HG03432 (cell line): Measurements from ENCODE around the gene PDE4D.

Experiments used
- ATAC-seq: cut with Tn5 transposase; IDR thresholded peaks from one replicate; pipeline ENCODE4 v1.9.1; 2021; ENCODE audit warnings: mild to moderate bottlenecking, moderate library complexity; ENCODE audit not compliant: unreplicated experiment

Gene PDE4D

DNA sequence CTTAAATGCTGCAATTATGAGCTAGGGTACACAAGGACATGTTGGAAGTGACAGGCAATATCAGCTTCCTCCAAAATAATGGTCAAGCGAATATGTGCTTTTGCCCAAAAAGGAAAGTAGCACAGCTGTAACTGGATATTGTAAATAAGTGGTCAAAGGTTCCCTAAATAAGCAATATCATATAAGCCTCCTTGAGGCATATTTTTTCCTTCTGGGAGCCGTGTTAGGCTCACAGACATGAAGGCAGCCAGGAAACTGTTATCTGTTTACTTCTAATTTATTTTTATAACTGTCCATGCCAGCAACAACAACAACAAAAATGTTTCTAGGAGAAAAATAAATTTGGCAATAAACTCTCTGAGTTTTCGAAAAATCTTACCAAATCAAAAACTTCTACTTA, 648.3 kb downstream of the PDE4D start:
- ATAC-seq = no peak

DNA sequence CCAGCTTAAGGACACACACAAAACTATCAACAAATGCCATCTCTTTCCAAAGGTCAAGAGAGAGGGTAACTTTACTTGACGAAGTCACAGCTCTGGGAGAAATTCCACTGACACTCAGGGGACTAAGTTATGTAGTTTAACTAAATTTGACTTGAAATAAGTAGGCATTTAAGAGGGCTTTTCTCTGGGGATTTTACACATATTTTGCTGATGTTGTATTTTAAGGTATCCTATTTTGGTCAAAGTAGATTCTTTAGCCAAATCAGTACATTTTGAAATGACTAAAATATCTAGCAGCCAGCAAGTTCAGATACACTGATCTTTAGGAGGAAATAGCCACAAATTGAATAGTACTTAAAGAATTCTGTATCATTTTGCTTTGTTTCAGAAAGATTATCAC, 652.0 kb downstream of the PDE4D start:
- no peak for ATAC-seq

DNA sequence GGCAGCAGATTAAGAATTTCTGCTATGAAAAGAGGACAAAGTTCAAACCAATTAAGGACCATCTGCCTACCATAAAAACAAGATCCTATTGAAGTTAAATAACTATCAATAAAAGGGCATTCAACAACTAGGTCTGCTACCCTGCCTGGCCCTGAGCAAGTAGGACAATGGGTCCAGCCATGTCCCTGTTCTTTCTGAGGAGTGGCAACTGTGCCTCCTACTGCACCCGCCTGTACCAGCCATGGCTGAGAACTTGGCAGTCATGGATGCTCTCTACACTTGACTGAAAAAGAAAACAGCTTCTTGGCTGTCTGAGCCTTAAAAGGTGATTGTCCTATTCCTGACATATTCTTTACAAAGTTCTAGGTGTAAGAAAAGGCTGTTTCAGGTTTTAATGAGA, 652.4 kb downstream of the PDE4D start:
- no peak for ATAC-seq

DNA sequence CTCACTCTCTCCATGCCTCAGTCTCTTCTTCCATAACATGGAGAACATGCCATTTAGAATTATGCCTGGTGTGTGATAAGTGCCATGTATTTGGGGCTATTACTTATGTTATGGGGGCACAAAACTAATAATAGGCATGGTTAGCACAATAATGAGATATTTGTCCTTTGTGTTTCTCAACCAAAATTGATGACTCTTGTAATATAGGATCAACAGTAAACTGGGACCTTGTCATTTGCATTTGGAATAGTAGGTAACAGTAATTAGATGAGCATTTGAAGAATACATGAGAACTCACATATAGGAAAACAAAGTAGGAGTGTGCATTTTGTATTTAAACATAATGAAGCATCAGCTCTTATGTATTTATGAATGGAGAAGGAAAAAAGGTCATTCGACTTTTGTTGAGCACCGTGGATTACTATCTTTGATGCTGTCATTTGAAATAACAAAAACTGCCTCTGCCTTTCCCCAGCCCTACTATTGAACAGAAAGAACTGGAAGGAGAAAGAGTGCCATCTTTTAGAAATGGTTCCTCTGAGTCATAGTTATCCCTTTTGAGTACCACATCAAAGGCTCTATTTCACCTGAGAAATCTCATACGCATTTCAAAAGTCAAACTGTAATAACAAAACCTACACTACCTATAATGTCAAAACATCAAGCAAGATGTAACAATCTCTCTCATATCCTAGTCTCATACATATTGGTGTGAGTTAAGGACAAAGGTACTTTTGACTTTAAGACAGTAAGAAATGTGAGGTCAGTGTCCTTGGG, 655.2 kb downstream of the PDE4D start:
- ATAC-seq = peak; percentile 95

DNA sequence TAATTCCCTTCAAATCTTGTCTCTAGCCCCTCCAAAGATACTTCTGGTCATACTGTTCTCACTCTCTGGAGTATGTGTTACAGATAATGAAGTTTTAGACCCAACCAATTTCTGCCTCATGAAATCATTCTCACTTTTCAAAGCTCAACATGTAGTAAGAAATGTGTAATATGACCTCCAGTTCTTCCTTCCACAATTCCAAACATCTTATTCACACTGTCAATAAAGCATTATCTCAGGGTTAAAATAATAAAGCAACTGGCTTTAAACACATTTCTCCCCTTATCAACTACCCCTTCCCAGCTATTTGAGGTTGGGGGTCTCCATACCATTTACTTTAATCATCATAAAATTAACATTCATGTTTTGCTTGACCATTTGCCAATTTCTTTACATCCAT, 656.5 kb downstream of the PDE4D start:
- no peak for ATAC-seq

DNA sequence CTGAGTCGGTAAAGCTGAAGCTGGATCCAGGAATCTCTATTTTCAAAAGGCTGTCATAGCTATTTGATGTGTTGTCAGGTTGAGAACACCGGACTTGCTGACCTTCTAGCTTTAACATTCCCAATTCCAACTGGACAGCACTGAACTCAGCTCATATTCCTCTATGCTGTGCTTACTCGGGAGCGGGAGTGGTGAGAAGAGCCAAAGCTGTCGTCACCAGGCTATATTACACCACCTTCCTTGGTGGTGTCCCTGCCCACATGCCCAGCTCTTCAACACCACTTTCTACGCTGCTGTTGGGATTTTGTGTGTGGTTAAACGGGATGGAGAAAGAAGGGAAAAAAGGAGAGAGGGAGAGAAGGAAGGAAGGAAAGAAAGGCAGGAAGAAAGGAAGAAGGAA, 657.1 kb downstream of the PDE4D start:
- ATAC-seq = no peak

DNA sequence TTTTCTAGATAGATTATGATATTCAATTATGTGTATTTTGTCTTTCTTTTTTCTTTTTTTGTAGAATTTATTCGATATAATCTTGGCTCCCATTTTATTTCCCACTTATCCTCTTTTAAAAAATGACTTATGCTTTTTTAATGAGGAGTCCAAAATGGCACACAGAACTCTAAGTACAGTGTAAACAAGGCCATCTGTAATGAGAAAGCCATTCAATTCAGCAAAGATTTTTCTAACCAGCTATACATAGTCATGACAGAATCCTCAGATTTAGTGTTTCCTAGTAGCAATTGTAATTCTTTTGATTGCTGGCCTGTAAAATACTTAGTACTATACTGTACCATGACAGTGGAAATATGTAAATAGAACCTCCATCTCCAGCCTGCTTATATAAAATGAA, 659.3 kb downstream of the PDE4D start:
- no peak for ATAC-seq

DNA sequence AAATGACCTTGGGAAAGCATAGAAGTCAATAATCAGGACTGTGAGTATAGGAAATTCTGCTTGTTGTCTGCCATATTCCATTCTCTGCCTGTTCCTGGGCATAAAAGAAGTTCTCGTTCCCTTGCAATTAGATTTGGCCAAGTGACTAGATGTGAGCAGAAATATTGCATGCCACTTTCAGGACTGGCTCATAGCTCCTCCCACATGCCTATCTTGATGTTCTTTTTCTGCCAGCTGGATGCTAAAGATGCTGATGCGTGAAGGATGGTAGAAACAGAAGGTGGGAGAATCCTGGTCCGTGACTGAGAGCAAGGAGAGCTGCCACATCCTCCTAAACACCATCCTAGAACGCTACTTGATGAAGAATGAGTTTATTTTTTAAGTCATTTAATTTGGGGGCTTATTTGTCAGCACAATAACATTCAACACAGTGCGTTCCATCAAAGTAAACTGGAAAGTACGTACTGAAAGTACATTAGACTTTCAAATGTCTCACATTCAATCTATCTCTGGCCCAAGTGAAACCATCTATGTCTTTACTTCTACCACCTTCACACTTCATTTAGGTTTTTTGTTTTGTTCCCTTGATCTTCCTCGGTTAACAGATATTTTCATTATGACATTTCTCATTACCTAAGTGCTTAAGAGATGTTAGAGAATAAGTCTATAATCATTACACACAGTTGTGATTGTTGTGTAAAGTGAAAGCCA, 662.1 kb downstream of the PDE4D start:
- ATAC-seq = no peak

DNA sequence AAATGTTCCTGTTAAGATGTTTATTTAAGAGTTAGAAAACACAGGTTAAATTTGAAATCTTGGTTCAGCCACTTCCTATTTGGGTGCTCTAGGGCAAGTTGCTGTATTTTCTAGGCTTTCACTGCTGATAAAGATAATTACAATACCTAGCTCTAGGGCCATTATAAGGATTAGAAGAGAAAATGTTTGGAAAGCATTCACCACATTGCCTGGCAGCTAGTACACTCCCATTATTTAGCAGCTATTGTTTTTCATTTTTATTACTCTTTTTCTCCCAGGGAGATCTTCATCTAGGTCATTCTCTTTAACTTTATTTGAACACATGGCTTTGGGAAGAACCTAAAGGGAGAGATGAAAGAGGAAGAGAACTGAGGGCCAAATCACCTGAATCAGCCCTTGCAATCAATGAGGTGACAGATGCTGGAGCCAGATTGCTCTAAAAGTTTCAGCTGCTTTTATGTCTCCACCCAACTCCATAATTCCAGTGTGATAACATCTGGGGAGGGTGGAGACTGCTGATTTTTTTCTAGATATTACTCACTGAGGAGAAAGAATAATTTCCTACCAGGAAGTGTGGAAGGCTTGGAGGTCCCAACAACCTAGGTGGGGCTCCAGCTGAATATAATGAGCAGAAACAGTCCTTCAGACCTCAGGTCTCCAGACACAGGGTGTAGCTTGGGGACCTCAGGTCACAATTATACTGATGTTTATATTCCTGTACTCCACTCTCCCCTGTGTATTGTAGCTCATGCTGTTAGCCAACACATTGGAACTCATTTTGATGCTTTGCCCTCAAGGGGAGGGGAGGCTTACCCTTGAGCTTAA, 670.6 kb downstream of the PDE4D start:
- ATAC-seq = no peak

DNA sequence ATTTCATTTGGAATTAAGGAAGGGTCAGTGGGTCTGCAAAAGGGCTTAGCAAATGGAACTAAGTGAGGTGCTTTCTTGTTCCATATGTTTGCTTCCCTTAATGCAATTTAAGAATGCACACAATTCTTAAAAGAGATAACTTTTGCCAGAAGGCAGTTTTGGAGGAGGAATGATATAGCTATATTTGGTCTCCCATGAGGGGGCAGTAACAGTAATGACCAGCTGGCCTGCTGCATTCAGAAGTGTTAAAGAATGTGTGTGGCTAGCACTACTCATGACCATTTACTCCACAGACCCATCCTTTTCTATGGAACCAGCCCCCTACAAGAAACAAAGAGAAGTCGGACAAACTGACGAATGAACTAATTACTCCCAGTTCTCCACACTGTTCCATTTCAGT, 671.8 kb downstream of the PDE4D start:
- ATAC-seq = no peak

DNA sequence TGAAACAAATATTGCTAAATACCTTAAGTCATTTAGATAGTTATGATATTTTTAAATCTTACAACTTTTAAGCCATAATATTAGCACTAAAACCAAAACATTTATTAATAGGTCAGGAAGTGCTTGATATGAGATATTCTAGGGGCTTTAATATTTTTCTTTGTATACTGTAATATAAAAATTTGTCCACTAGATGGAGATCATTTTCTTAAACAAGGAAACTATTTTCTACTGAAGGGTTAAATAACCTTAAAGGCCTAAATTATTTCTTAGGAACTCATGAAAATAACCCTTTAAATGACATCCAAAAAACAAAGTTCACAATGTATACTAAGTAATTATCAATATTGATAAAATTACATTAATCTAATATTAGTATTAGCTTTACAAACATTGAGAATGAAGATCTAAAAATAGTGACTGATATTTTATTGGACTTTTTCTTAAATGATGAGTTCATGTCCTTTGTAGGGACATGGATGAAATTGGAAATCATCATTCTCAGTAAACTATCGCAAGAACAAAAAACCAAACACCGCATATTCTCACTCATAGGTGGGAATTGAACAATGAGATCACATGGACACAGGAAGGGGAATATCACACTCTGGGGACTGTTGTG, 675.0 kb downstream of the PDE4D start:
- no peak for ATAC-seq

DNA sequence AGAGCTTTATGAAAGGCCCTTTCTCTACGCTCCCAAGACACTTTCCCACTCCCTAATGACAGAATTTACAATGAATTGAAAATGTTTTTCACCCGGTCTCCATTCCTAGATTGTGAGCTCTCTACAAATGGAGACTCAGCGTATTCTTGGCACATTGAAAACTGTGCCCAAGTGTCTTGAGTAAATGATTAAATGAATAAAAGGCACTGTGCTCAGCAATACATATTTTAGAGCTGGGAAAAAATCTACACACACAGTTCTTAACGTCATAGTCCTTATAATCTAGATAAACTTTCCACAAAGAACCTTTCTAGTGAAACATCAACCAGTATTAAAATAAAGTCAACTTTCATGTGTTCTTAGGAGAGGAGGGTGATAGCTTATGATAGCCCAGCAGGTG, 676.7 kb downstream of the PDE4D start:
- no peak for ATAC-seq

DNA sequence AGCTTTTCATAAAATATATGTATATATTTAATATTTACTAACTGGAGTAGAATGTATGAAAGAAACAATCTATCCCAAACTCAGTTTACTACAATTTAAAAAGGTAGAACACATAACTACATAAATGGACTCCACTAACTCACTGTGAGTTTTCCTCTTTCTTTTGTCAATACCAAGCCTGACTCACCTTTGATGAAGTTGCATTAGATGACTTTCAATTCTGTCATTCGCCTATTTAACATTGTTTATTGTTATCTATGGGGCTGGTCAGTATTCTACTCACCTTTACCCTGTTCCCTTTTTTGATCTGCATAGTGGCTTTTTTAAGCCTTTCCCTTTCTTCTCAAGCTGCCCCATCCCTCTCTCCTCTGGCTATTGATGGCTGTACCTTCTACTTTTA, 680.9 kb downstream of the PDE4D start:
- no peak for ATAC-seq

DNA sequence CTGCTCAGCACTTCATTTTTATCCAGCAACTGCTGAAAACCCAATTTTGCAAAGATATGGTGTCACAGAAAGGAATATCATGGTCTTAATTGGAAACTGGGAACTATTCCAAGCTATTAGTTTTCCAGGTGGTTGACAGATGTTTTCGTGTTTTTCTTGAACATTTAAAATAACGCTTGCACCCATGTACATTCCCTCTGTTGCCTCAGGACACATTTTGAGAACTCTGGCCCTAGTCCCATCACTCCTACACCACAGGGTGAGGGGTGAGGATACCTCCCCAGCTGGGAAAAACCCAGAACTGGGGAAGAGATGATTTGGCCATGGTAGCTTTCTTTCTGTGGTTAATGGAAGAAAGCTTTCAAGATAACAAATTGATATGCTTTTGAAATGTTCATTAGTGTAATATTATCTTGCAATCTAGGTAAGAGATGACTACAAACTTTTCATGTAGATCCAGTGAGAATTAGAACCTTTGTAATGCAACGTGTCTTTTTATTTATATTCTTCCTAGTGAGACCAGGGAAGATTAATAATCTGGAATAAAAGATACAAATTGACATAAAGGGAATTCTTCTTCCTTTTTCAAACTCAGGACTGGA, 683.7 kb downstream of the PDE4D start:
- ATAC-seq = no peak

DNA sequence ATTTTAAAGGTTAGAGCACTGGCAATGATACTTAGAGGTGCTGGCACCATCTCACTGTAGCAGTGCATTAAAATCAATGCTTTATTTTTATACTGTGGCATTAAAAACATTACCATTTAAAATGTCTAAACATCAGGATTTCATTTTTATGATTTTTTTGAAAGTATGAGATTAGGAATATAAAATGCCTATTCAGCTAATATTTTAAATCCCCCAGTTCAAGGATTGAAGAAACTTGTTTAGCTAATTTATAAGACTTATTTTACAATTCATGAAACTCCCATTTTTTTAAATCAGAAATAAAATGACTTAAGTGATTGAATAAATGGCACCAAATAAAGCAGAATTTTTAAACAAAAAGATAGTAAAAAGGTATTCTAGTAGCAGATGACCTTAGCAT, 685.1 kb downstream of the PDE4D start:
- ATAC-seq = no peak

DNA sequence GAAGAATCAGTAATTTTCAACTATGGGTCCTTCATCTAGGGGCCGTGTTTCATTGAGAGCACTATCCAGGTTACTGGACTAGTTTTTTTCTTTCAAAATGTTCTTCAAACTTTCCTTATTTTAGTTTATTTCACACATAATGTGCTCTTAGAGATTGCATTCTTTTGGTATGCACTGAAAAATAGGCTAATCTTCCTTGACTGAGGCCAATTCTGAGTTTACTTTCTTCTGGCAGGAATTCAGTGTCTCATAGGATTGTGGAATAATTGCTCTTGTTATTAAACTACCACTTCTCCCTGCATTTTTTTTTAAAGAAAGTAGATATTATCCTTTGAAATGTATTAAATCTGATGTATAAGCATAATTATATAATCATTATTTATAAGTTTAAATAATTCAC, 686.1 kb downstream of the PDE4D start:
- ATAC-seq = no peak

DNA sequence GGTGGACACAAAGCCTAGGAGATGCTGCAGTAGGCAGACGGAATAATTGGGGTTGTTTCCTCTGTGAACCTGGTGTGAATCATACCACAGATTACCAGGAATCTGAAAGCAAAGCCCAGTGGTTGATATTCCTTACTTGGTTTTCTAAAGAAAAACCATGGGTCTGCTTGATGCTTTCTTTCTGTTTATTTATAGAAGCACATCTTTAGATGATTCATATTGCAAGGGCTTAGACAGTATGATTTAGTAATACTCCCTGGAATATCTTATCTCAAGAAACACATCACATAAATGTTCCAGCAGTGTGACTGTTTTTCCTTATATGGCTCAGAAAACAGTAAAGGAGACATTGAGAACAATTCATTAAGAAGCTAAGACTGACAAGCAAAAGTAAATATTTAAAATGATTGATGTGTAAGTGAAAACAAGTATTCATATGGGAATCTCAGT, 687.4 kb downstream of the PDE4D start:
- no peak for ATAC-seq

DNA sequence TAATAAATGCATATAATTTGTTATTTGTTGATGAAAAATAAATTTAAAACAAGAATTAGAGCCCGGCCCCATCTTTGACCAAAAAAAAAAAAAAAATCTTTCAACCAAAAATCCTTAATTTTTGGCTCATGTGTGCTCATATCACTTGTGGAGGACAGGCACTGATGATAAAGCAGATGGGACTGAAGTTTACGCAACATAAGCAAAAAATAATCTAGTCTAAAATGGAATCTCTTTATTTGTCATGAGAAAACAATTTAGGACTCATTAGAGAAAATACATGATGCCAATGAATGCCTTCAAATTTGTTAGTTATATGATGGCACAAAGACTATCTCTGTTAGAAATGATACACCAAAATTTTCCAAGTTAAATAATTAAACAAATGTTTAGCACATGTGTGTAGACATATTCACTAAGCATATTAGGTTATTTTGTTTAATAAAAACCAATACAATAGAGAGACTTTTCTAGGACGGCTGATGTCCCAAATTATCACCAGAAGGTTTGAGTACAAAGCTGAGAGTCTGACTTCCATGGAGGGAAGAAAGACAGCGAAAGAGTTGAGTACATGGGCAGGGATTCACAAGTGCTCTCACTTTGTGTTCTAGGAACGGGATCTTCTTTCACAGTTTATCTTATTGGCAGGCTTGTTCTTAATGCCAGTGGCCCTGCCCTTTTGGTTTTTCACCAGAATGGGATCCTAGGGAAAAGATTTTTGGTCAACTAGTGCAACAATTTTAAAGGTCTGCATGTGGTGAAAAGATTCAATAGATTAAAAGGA, 689.2 kb downstream of the PDE4D start:
- ATAC-seq = no peak

DNA sequence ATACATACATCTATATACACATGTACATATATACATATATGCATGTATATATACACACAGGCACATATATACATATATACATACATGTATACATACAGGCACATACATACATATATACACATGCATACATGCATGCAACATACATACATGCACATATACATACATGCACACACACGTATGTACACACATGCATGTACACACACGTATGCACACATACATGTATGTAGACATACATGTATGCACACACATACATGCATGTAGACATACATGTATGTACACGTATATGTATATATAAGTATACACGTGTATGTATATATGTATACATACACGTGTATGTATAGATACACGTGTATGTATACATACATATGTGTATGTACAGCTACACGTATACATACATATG, 693.7 kb downstream of the PDE4D start:
- no peak for ATAC-seq

DNA sequence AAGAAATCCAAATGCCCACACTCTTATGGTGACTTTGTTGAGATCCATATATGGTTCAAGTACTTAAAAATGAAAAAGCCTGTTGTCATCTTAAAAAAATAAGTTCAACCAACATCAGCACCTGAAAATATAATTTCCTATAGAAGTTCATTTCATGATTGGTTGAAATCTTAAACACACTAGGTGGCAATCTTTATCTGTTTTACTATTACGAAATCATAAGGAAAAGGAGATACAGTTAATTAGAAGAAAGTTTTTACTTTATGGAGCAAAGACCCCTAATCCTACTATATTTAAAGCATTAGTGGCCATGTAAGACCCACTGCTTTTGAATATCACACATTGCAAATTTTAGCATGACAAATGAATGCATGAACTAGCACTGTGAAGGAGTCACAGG, 694.7 kb downstream of the PDE4D start:
- no peak for ATAC-seq
